GM19395 (cell line): Measurements from ENCODE around the gene AURKB.
A peak's percentile ranks its signal among the peaks of the same experiment; 100 is the strongest.
"Not testable (repeated sequence)": the region's sequence is repeated elsewhere in the genome, so short reads cannot be mapped to it uniquely, and the experiment has no call there.

Experiments
- ATAC-seq: cut with Tn5 transposase; IDR thresholded peaks from one replicate; pipeline ENCODE4 v1.9.1; 2021; ENCODE audit warnings: mild to moderate bottlenecking, moderate library complexity; ENCODE audit not compliant: unreplicated experiment

The AURKB gene

GRCh38 chr17:8225813-8226535 is 15.6 kb upstream of the AURKB start:
- ATAC-seq: no peak

GRCh38 chr17:8224891-8225812 is 14.8 kb upstream of the AURKB start:
- ATAC-seq: no peak

GRCh38 chr17:8223356-8224126 is 13.2 kb upstream of the AURKB start:
- peak; percentile 4 for ATAC-seq

- peak; percentile 31 for ATAC-seq
Observed at GRCh38 chr17:8222630-8223355, 12.4 kb upstream of the AURKB start.

GRCh38 chr17:8222380-8222629 is 11.9 kb upstream of the AURKB start:
- ATAC-seq: peak; percentile 33

- peak; percentile 50 for ATAC-seq
Observed at GRCh38 chr17:8221663-8222379, 11.4 kb upstream of the AURKB start.

GRCh38 chr17:8220783-8221662 is 10.6 kb upstream of the AURKB start:
- ATAC-seq: no peak

- ATAC-seq: not testable (repeated sequence)
Observed at GRCh38 chr17:8214000-8214399, 3.6 kb upstream of the AURKB start.

- no peak for ATAC-seq
Observed at GRCh38 chr17:8212312-8213180, 2.2 kb upstream of the AURKB start.

- peak; percentile 12 for ATAC-seq
Observed at GRCh38 chr17:8210761-8211458, 535 bp upstream of the AURKB start.

- no peak for ATAC-seq
Observed at GRCh38 chr17:8206536-8206935, 3.8 kb downstream of the AURKB start.

- ATAC-seq: no peak
Observed at GRCh38 chr17:8204761-8205555, 5.4 kb downstream of the AURKB start.

- ATAC-seq: peak; percentile 29
Observed at GRCh38 chr17:8192070-8192815, 18.1 kb downstream of the AURKB start.

- ATAC-seq: no peak
Observed at GRCh38 chr17:8190506-8190905, 19.9 kb downstream of the AURKB start.

- ATAC-seq: peak; percentile 51
Observed at GRCh38 chr17:8189711-8190477, 20.5 kb downstream of the AURKB start, which contains the start of gene BORCS6. Gene BORCS6, minus strand, starts transcription at chr17:8190180. Its CDS starts 40 bp downstream, at chr17:8190140.
